Fibroblast of lung (primary cell): ENCODE measurements around the gene SOX13. TPM values are rescaled to one million over a fixed set of nuclear protein-coding genes. Genes with fewer than 3 reads are reported as not detected.
A peak's percentile ranks its signal among the peaks of the same experiment; 100 is the strongest.

Experiments
- DNase-seq, 2 donors: peaks; one replicate each; pipeline versions ENCODE4 v3.0.0 to v3.0.0-alpha.2; 2010; ENCODE audit warnings: low read depth in 2 of 2
- H2AFZ ChIP-seq: 2 replicates; pipeline ENCODE4 v1.5.1; 2012; ENCODE audit warnings: low read length, control low read depth, inconsistent platforms
- H3K27ac ChIP-seq: 2 replicates; pipeline ENCODE4 v1.5.1; 2011; ENCODE audit warnings: low read length, control low read depth; ENCODE audit not compliant: insufficient read depth
- H3K27me3 ChIP-seq: 2 replicates; pipeline ENCODE4 v1.5.1; 2011; ENCODE audit warnings: mild to moderate bottlenecking, low read length; ENCODE audit not compliant: control insufficient read depth, insufficient read depth
- H3K36me3 ChIP-seq: 2 replicates; pipeline ENCODE4 v1.5.1; 2011; ENCODE audit warnings: low read length; ENCODE audit not compliant: control insufficient read depth, insufficient read depth
- H3K4me1 ChIP-seq: 2 replicates; pipeline ENCODE4 v1.5.1; 2011; ENCODE audit warnings: low read length; ENCODE audit not compliant: control insufficient read depth, insufficient read depth; ENCODE audit errors: extremely low read depth
- H3K4me2 ChIP-seq: 2 replicates; pipeline ENCODE4 v1.5.1; 2011; ENCODE audit warnings: low read length, control low read depth; ENCODE audit not compliant: insufficient read depth; ENCODE audit errors: extremely low read depth
- H3K4me3 ChIP-seq, 4 experiments: fragments of 200-600 bp in 1 of 4; sonication (generic) in 1 of 4; replicated peaks in 1 of 4; 2 replicates each; pipeline ENCODE4 v1.5.1; 2011 to 2016; ENCODE audit warnings: low read length in 4 of 4, low read depth in 3 of 4, mild to moderate bottlenecking in 3 of 4, control low read depth in 2 of 4, inconsistent platforms in 1 of 4, mixed read lengths in 1 of 4; ENCODE audit not compliant: insufficient read depth in 1 of 4; ENCODE audit errors: control extremely low read depth in 1 of 4
- H3K79me2 ChIP-seq: 2 replicates; pipeline ENCODE4 v1.5.1; 2012; ENCODE audit warnings: mild to moderate bottlenecking, low read length, inconsistent platforms; ENCODE audit not compliant: control insufficient read depth, insufficient read depth
- H3K9ac ChIP-seq: 2 replicates; pipeline ENCODE4 v1.5.1; 2011; ENCODE audit warnings: mild to moderate bottlenecking, low read length, control low read depth; ENCODE audit not compliant: insufficient read depth
- H3K9me3 ChIP-seq: 2 replicates; pipeline ENCODE4 v1.5.1; 2012; ENCODE audit warnings: low read depth, low read length; ENCODE audit not compliant: control insufficient read depth, insufficient read depth
- H4K20me1 ChIP-seq: 2 replicates; pipeline ENCODE4 v1.5.1; 2011; ENCODE audit warnings: low read length; ENCODE audit not compliant: control insufficient read depth, insufficient read depth; ENCODE audit errors: extremely low read depth
- CTCF ChIP-seq, 2 donors: IDR thresholded peaks in 1 of 2; conservative IDR thresholded peaks in 1 of 2; 1 replicate in 1 of 2; 2 replicates in 1 of 2; pipeline ENCODE4 v1.5.1; 2011 to 2012; ENCODE audit warnings: low read length in 2 of 2, control low read depth in 1 of 2, inconsistent platforms in 1 of 2, low read depth in 1 of 2, mild to moderate bottlenecking in 1 of 2
- EZH2 ChIP-seq: IDR thresholded peaks from 2 replicates; pipeline ENCODE4 v1.5.1; 2012; ENCODE audit warnings: low read length, control low read depth, mild to moderate bottlenecking; ENCODE audit errors: missing control alignments
- polyA plus RNA-seq, 2 donors: library from polyadenylated mRNA; depleted of rRNA in 1 of 2; stranded (reverse) in 1 of 2; unstranded in 1 of 2; fragments of >200 nt; gene quantifications; 2 replicates each; pipeline ENCODE4 v1.2.1, GENCODE V29; 2011 to 2012; ENCODE audit warnings: missing spikeins in 1 of 2
- total RNA-seq: library from RNA; depleted of rRNA; stranded (reverse); fragments of >200 nt; gene quantifications from 2 replicates; pipeline ENCODE4 v1.2.1, GENCODE V29; 2014

SOX13 gene
- total and polyA plus RNA-seq, 2 donors (not counting 1 experiment from before 2014, with no cell fraction given), result 2.0 to 5.5 TPM

- Histone ChIP-seq H3K79me2 (no peaks in the 10 kb centered on the region), H3K9me3 (no peaks in the 10 kb centered on the region), H2AFZ (peak overlapping the region; percentile 29), H3K4me2 (no peak overlapping the region), H4K20me1 (no peaks in the 10 kb centered on the region), H3K27me3 (peaks cover 10% of the 10 kb centered on the region), H3K4me1 (no peaks in the 10 kb centered on the region), H3K4me3 (no peak overlapping the region), H3K36me3 (no peaks in the 10 kb centered on the region), H3K9ac (no peak overlapping the region), H3K27ac (no peak overlapping the region)
- no peak for TF ChIP-seq EZH2
- no peak for TF ChIP-seq CTCF (conservative IDR thresholded peaks at IDR 0.05 in 1 of 2, IDR thresholded peaks at IDR 0.05 in 1 of 2; ENCODE audit: low read depth in 1 of 2, low read length in 2 of 2)
- peak; percentile 12 to 19 for DNase-seq
Observed at GRCh38 chr1:204041803-204042505, 31.0 kb upstream of the SOX13 start.

DNA sequence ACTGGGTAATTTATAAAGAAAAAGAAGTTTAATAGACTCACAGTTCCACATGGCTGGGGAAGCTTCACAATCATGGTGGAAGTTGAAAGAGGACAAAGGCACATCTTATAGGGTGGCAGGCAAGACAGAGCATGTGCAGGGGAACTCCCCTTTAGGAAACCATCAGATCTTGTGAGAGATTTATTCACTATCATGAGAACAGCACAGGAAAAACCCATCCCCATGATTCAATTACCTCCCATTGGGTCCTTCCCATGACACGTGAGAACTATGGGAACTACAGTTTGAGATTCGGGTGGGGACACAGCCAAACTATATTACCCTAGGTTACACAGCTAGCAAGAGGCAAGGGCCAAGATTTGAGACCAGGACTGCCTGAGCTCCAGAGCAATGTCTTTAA, 30.4 kb upstream of the SOX13 start:
- H3K36me3 ChIP-seq, result no peaks in the 10 kb centered on the region
- DNase-seq, result no peak

GRCh38 chr1:204043680-204044079, 29.2 kb upstream of the SOX13 start:
- no peak overlapping the region for H3K9ac ChIP-seq
- H3K27me3 ChIP-seq, result peaks cover 10% of the 10 kb centered on the region
- H4K20me1 ChIP-seq, result no peaks in the 10 kb centered on the region
- H3K4me3 ChIP-seq, result no peak overlapping the region
- H3K27ac ChIP-seq, result no peak overlapping the region
- no peak for DNase-seq
- no peaks in the 10 kb centered on the region for H3K79me2 ChIP-seq
- H2AFZ ChIP-seq, result no peak overlapping the region
- no peaks in the 10 kb centered on the region for H3K9me3 ChIP-seq
- H3K4me2 ChIP-seq, result no peak overlapping the region
- H3K36me3 ChIP-seq, result no peaks in the 10 kb centered on the region
- TF ChIP-seq EZH2 (no peak), CTCF (conservative IDR thresholded peaks at IDR 0.05 in 1 of 2, IDR thresholded peaks at IDR 0.05 in 1 of 2; ENCODE audit: low read depth in 1 of 2, low read length in 2 of 2) (no peak)
- no peaks in the 10 kb centered on the region for H3K4me1 ChIP-seq

More for the DNA sequence above, 30.4 kb upstream of the SOX13 start:
- no peak overlapping the region for H3K27ac ChIP-seq
- no peak overlapping the region for H3K4me2 ChIP-seq
- no peaks in the 10 kb centered on the region for H3K9me3 ChIP-seq
- H3K4me3 ChIP-seq, result no peak overlapping the region
- no peaks in the 10 kb centered on the region for H3K79me2 ChIP-seq
- H3K27me3 ChIP-seq, result peaks cover 10% of the 10 kb centered on the region
- H4K20me1 ChIP-seq, result no peaks in the 10 kb centered on the region
- H3K9ac ChIP-seq, result no peak overlapping the region
- no peak for TF ChIP-seq CTCF (conservative IDR thresholded peaks at IDR 0.05 in 1 of 2, IDR thresholded peaks at IDR 0.05 in 1 of 2; ENCODE audit: low read depth in 1 of 2, low read length in 2 of 2)
- TF ChIP-seq EZH2, result no peak
- no peak overlapping the region for H2AFZ ChIP-seq
- H3K4me1 ChIP-seq, result no peaks in the 10 kb centered on the region
